SK-N-SH treated with all-trans-retinoic acid at 6 μM for 48 hours (cell line): ENCODE measurements around the gene CHCHD6.

Experiments
- ARNTL ChIP-seq: fragments of 450-650 bp; formaldehyde crosslinking; IDR thresholded peaks from 2 replicates; pipeline ENCODE4 v1.5.0; 2020; ENCODE audit warnings: low read depth, mild to moderate bottlenecking, moderate library complexity, borderline replicate concordance
- BACH2 ChIP-seq: fragments of 250-450 bp; sonication (Bioruptor Pico); IDR thresholded peaks from 2 replicates; pipeline ENCODE4 v1.9.0; 2021; ENCODE audit warnings: mild to moderate bottlenecking, borderline replicate concordance
- CREB5 ChIP-seq: fragments of 250-450 bp; sonication (Bioruptor Pico); IDR thresholded peaks from 2 replicates; pipeline ENCODE4 v1.5.1; 2020; ENCODE audit warnings: low read depth, mild to moderate bottlenecking, moderate library complexity
- CSDC2 ChIP-seq: fragments of 250-450 bp; sonication (Bioruptor Pico); IDR thresholded peaks from 2 replicates; pipeline ENCODE4 v1.5.0; 2020; ENCODE audit warnings: mild to moderate bottlenecking, moderate library complexity
- PATZ1 ChIP-seq: fragments of 250-450 bp; sonication (Bioruptor Pico); IDR thresholded peaks from 2 replicates; pipeline ENCODE4 v1.8.0; 2020; ENCODE audit warnings: mild to moderate bottlenecking, moderate library complexity, borderline replicate concordance
- SNAI2 ChIP-seq: fragments of 250-450 bp; sonication (Bioruptor Pico); IDR thresholded peaks from 2 replicates; pipeline ENCODE4 v1.5.0; 2020; ENCODE audit warnings: mild to moderate bottlenecking, moderate library complexity
- TCF4 ChIP-seq: fragments of 250-450 bp; sonication (Bioruptor Pico); IDR thresholded peaks from 2 replicates; pipeline ENCODE4 v1.8.0; 2021; ENCODE audit warnings: mild to moderate bottlenecking, moderate library complexity, borderline replicate concordance
- ZFP30 ChIP-seq: fragments of 450-650 bp; formaldehyde crosslinking; IDR thresholded peaks from 2 replicates; pipeline ENCODE4 v1.5.0; 2022; ENCODE audit warnings: mild to moderate bottlenecking, moderate library complexity
- ZNF565 ChIP-seq: fragments of 450-650 bp; formaldehyde crosslinking; conservative IDR thresholded peaks from 2 replicates; pipeline ENCODE4 v1.5.0; 2020; ENCODE audit warnings: low read depth, mild to moderate bottlenecking, moderate library complexity

GRCh38 chr3:126952261-126952982 is 248.4 kb downstream of the CHCHD6 start:
- TF ChIP-seq CREB5 (no peak), BACH2 (no peak), ARNTL (CRISPR knock-in tag) (no peak), ZFP30 (CRISPR knock-in tag) (no peak), TCF4 (CRISPR knock-in tag) (no peak), ZNF565 (CRISPR knock-in tag) (no peak), CSDC2 (CRISPR knock-in tag) (no peak), SNAI2 (no peak), PATZ1 (CRISPR knock-in tag) (no peak)
